ENCODE data around the gene AGTRAP.

- TF ChIP-seq CTCF (IDR thresholded peaks at IDR 0.05), result no peak
- no peak for TF ChIP-seq POLR2A (IDR thresholded peaks at IDR 0.05)
Observed at GRCh38 chr1:11738783-11739182, 2.8 kb downstream of the AGTRAP start.

Measured in uterus (tissue), 2 donors.